BE2C (cell line): ENCODE data around the gene EPHB2.
A peak's percentile ranks its signal among the peaks of the same experiment; 100 is the strongest.

ENCODE experiments used
- DNase-seq: peaks from one replicate; pipeline ENCODE4 v3.0.0-alpha.2; 2020
- H3K27me3 ChIP-seq: fragments of 250-450 bp; sonication (Bioruptor Pico); 2 replicates; pipeline ENCODE4 v1.5.1; 2020; ENCODE audit warnings: mild to moderate bottlenecking
- H3K36me3 ChIP-seq: fragments of 250-450 bp; sonication (Bioruptor Pico); 2 replicates; pipeline ENCODE4 v1.5.1; 2020; ENCODE audit warnings: mild to moderate bottlenecking
- H3K4me1 ChIP-seq: fragments of 250-450 bp; sonication (Bioruptor Pico); 2 replicates; pipeline ENCODE4 v1.5.1; 2020
- H3K4me3 ChIP-seq: 2 replicates; pipeline ENCODE4 v1.5.1; 2011; ENCODE audit warnings: low read depth, low read length
- H3K9me3 ChIP-seq: fragments of 250-450 bp; sonication (Bioruptor Pico); 2 replicates; pipeline ENCODE4 v1.5.1; 2020
- TF ChIP-seq, protein P1 (sequence below): IDR thresholded peaks from 2 replicates; pipeline ENCODE4 v1.5.1; 2012; ENCODE audit warnings: mild to moderate bottlenecking, low read depth, low read length

The EPHB2 gene

DNA sequence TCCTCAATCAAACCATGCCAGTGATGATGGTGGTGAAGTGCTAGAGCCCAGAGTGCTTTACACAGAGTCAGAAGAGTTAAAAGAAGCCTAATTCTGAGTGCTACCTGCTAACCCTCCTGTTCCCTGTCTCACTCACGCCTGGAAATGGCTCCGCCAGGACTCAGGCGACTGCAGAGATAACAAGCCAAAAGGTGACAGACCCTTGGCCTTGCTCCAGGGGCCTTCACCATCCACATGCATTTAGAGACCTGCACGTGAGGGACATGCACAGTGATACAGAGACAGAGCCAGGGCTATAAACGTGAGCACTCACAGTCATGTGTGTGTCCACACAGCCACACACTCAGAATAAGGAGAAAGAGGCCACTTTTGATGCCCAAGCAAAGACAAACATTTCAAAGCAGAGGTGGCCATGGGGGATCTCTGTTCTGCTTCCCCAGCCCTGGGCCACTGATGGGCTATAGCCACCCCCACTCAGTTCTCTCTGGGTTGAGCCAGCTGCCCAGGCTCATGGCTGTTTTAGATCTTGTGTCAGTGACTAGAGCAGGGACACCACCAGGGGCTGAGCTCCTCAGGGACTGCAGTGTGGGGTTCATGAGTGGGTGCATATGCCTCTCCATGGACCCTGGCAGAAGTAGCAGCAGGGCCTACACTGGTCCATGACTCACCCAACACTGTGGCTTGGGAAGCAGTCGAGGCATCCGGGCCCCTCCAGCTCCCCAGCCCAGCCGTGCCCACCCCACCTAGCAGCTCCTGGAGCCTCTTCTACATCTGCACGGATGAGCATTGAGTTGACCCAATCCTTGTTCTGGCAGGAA lies 117.2 kb downstream of the EPHB2 start:
- no peaks in the 10 kb centered on the region for H3K27me3 ChIP-seq
- H3K9me3 ChIP-seq = no peaks in the 10 kb centered on the region
- H3K4me3 ChIP-seq = no peak overlapping the region
- peaks cover 4% of the 10 kb centered on the region; the same call in 1 of the 2 replicates for H3K4me1 ChIP-seq
- no peak for DNase-seq
- TF ChIP-seq, protein P1, sequence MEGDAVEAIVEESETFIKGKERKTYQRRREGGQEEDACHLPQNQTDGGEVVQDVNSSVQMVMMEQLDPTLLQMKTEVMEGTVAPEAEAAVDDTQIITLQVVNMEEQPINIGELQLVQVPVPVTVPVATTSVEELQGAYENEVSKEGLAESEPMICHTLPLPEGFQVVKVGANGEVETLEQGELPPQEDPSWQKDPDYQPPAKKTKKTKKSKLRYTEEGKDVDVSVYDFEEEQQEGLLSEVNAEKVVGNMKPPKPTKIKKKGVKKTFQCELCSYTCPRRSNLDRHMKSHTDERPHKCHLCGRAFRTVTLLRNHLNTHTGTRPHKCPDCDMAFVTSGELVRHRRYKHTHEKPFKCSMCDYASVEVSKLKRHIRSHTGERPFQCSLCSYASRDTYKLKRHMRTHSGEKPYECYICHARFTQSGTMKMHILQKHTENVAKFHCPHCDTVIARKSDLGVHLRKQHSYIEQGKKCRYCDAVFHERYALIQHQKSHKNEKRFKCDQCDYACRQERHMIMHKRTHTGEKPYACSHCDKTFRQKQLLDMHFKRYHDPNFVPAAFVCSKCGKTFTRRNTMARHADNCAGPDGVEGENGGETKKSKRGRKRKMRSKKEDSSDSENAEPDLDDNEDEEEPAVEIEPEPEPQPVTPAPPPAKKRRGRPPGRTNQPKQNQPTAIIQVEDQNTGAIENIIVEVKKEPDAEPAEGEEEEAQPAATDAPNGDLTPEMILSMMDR = no peak
- no peaks in the 10 kb centered on the region for H3K36me3 ChIP-seq

DNA sequence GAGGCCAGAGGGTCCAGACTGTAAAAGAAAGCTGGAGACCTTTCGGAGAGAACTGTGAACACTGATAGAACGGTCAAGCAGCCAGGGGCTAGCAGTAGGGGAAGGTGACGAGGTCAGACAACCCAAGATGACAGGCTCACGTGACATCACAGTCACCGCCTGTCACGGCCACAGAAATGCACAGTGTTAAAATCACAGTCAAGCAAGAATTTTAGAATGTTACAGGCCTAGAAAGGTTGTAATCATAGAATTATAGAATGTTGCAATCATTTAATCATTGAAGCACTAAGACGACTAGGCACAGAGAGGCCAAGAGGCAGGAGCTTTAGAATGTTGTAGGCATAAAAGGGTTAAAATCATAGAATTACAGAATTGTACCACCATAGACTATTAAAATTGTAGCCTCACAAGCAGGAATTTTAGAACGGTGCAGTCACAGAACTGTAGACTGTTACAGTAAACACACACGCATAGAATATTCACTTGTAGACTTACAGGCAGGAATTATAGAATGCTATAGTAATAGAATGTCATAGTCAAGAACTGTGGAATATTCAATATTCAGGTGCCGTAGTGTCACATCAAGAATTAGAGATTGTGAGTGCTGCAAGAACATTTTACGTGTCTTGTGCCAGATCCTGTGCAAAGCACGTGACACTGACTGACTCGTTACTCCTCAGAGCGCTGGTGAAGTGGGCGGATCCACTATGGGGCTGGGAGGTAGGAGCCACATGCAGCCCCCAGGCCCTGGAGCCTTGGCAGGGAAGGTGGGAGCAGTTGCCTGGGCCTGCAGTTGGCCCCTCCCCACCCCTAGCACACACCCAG lies 118.1 kb downstream of the EPHB2 start:
- no peaks in the 10 kb centered on the region for H3K27me3 ChIP-seq
- TF ChIP-seq, protein P1 = no peak
- H3K9me3 ChIP-seq = no peaks in the 10 kb centered on the region
- no peak overlapping the region for H3K4me3 ChIP-seq
- peak; percentile 24 for DNase-seq
- H3K4me1 ChIP-seq = peaks cover 4% of the 10 kb centered on the region; the same call in 1 of the 2 replicates
- no peaks in the 10 kb centered on the region for H3K36me3 ChIP-seq

DNA sequence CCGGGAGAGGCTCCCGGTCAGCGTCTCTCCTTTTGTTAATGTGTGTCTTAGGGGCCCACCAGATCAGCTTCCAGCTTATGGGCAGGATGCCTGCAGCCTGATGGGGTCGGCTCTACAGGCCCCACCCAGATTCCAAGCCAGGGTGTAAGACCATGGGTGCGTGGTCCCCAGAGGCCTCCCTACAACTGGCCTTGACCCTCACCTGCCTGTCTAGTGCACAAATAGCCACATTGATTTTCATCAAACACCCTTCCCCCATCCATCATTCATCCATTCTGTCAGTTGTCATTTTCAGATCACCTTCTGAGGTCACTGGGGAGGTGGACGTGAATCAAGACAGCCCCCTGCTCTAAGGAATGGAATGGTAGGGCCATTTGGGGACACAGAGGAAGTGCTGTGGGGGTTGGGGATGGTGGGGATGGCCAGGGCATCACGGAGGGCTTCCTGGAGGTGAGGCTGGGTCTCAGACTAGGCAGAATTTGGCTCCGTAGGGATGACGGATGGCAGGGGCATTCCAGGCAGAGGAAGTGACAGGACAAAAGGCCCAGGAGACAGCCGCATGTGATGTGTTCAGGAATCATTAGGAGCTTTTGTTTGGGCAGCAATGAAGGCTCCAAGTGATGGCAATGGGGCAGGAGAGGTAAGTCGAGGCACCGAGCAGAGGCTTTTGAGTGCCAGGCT lies 118.8 kb downstream of the EPHB2 start:
- no peak for DNase-seq
- H3K27me3 ChIP-seq = no peaks in the 10 kb centered on the region

DNA sequence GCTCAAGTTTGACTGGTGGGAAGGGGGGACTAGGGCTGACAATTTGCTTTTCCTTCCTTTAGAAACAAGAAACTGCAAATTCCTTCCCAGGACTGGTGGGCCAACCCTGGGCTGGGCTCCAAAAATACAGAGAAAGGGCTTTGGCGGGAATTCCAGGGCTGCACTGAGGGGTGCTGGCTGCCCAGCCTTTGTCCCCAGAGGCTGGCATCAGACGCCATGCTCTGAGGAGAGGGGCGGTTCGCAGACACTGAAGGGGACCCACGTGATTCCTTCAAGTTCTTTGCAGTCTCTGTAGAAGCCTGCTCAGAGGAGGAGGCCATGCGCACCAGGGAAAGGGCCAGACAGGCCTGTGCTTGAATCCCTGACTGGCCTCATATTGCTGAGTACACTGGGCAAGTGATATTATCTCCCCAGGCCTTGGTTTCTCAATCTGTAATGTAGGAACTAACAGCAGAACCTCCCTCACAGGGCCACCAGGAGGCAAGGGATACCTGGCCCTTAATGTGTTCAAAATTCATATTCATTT lies 119.5 kb downstream of the EPHB2 start:
- no peak for DNase-seq
- Histone ChIP-seq H3K4me3 (no peak overlapping the region), H3K9me3 (no peaks in the 10 kb centered on the region), H3K27me3 (no peaks in the 10 kb centered on the region), H3K36me3 (no peaks in the 10 kb centered on the region), H3K4me1 (peaks cover 4% of the 10 kb centered on the region; the same call in 1 of the 2 replicates)
- TF ChIP-seq, protein P1 = no peak

More for the DNA sequence above, 118.8 kb downstream of the EPHB2 start:
- Histone ChIP-seq H3K4me1 (peaks cover 4% of the 10 kb centered on the region; the same call in 1 of the 2 replicates), H3K4me3 (no peak overlapping the region), H3K36me3 (no peaks in the 10 kb centered on the region), H3K9me3 (no peaks in the 10 kb centered on the region)
- TF ChIP-seq, protein P1 = no peak

DNA sequence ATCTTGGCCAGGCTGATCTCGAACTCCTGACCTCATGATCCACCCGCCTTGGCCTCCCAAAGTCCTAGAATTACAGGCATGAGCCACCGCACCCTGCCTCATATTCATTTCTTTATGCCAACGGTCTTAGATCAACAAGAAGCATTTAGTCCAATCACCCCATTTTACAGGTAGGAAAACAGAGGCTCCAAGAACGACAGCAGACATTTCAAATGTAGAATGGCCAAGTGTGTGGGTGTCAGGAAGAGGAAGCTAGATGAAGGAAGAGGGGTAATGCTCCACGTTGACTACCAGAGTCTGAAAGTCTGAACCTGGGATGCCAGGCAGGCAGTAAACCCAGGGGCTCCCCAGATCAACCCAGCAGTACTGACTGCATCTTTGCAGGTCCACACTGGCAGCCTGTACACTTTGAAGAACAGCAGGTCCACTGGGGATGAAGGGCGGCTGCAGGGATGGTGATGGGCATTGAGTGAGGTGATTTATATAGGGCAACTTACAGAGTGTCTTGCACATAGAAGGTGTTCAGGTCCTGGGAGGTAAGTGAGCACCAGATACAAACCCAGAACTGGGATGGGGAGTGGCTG lies 120.2 kb downstream of the EPHB2 start:
- Histone ChIP-seq H3K4me1 (peaks cover 4% of the 10 kb centered on the region; the same call in 1 of the 2 replicates), H3K36me3 (no peaks in the 10 kb centered on the region), H3K9me3 (no peaks in the 10 kb centered on the region), H3K27me3 (no peaks in the 10 kb centered on the region), H3K4me3 (no peak overlapping the region)
- TF ChIP-seq, protein P1 = no peak
- no peak for DNase-seq
